Cardiac muscle cell (in vitro differentiated cells and primary cell): Measurements from ENCODE around the gene PITPNM2. TPM values are rescaled to one million over a fixed set of nuclear protein-coding genes. Genes with fewer than 3 reads are reported as not detected.
"Not testable (repeated sequence)": the region's sequence is repeated elsewhere in the genome, so short reads cannot be mapped to it uniquely, and the experiment has no call there.

Experiments used
- DNase-seq, 2 donors: peaks; one replicate each; pipeline versions ENCODE4 v3.0.0 to v3.0.0-alpha.2; 2010 to 2017; ENCODE audit warnings: low read depth in 1 of 2, low spot score in 1 of 2
- H3K27ac ChIP-seq: fragments of 200-600 bp; sonication (generic); 2 replicates; pipeline ENCODE4 v1.5.1; 2016
- H3K27me3 ChIP-seq: fragments of 200-600 bp; sonication (generic); 2 replicates; pipeline ENCODE4 v1.6.0; 2016; ENCODE audit warnings: control low read depth
- H3K36me3 ChIP-seq: fragments of 200-600 bp; sonication (generic); 2 replicates; pipeline ENCODE4 v1.5.1; 2016; ENCODE audit warnings: control low read depth
- H3K4me1 ChIP-seq: fragments of 200-600 bp; sonication (generic); 2 replicates; pipeline ENCODE4 v1.8.1; 2017; ENCODE audit warnings: low read depth, mild to moderate bottlenecking, mixed run types
- H3K4me3 ChIP-seq: fragments of 200-600 bp; sonication (generic); 2 replicates; pipeline ENCODE4 v1.5.1; 2016; ENCODE audit warnings: mild to moderate bottlenecking
- H3K9me3 ChIP-seq: fragments of 200-600 bp; sonication (generic); 2 replicates; pipeline ENCODE4 v1.5.1; 2017; ENCODE audit warnings: low read depth, mild to moderate bottlenecking, control low read depth
- polyA plus RNA-seq: library from polyadenylated mRNA; unstranded; fragments of >200 nt; fragmentation: Nextera tagmentation; extraction: Ambion mirVana; gene quantifications from 2 replicates; pipeline ENCODE4 v1.2.1, GENCODE V29; 2016
- total RNA-seq: library from RNA; depleted of rRNA; stranded (reverse); fragments of >200 nt; gene quantifications from 2 replicates; pipeline ENCODE4 v1.2.3, GENCODE V29; 2016
- TF ChIP-seq, protein P1 (sequence below): IDR thresholded peaks from 2 replicates; pipeline ENCODE4 v1.5.1; 2012; ENCODE audit warnings: low read depth, mild to moderate bottlenecking, low read length

The PITPNM2 gene
- total and polyA plus RNA-seq, 2 experiments from 2014 or later = 2.9 to 5.6 TPM

DNA sequence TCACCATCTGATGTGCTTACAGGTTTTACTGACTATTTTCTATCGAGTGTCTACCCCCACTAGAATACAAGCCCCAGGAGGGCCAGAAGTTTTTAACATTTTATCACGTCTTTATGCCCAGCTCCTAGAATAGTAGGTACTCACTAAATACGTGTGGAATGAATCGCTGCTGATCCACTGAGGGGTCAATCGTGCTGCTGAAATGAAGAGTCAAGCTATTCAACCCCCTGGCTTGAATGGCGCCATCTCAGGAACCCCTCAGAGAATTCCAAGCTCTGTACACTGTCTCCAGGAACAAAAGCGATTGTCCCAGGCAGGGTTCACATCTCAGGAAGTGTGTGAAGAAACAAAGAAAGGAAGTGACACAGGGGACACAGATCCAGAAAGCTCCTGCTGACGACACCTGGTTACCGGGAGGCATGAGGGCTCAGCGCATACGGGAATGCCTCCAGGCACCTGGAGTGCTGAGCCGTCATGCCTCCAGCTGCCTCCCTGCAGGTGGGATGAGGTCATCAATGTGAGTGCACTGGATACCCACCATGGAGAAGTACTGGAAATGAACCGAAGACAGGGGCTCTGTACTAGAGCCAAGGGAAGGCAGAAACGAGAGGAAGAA lies 45.6 kb downstream of the PITPNM2 start:
- H3K4me3 ChIP-seq = no peak overlapping the region
- no peaks in the 10 kb centered on the region for H3K9me3 ChIP-seq
- no peaks in the 10 kb centered on the region for H3K27me3 ChIP-seq
- H3K36me3 ChIP-seq = no peaks in the 10 kb centered on the region
- H3K27ac ChIP-seq = no peak overlapping the region
- TF ChIP-seq, protein P1, sequence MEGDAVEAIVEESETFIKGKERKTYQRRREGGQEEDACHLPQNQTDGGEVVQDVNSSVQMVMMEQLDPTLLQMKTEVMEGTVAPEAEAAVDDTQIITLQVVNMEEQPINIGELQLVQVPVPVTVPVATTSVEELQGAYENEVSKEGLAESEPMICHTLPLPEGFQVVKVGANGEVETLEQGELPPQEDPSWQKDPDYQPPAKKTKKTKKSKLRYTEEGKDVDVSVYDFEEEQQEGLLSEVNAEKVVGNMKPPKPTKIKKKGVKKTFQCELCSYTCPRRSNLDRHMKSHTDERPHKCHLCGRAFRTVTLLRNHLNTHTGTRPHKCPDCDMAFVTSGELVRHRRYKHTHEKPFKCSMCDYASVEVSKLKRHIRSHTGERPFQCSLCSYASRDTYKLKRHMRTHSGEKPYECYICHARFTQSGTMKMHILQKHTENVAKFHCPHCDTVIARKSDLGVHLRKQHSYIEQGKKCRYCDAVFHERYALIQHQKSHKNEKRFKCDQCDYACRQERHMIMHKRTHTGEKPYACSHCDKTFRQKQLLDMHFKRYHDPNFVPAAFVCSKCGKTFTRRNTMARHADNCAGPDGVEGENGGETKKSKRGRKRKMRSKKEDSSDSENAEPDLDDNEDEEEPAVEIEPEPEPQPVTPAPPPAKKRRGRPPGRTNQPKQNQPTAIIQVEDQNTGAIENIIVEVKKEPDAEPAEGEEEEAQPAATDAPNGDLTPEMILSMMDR = no peak
- no peak for DNase-seq
- H3K4me1 ChIP-seq = peaks cover 26% of the 10 kb centered on the region

DNA sequence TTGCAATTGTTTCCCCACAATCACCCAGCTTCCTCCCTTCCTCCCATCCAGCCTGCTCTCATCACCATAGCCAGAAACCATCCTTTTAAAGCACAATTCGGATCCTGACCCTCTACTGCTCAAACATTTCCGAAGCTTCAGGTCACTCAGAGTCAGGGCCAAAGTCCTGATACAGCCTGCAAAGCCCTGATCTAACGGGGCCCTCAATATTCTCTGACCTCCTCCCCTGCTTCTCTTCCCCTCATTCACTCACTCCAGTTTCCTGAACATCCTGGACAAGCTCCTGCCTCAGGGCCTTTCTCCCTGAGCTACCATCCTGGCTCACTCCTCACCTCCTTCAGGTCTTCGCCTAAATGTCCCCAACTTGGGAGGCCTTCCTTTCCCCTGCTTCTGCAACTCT lies 46.1 kb downstream of the PITPNM2 start:
- Histone ChIP-seq H3K27ac (no peak overlapping the region), H3K9me3 (no peaks in the 10 kb centered on the region), H3K4me3 (no peak overlapping the region), H3K27me3 (no peaks in the 10 kb centered on the region), H3K4me1 (peaks cover 28% of the 10 kb centered on the region), H3K36me3 (no peaks in the 10 kb centered on the region)
- TF ChIP-seq, protein P1 = no peak
- DNase-seq = no peak

DNA sequence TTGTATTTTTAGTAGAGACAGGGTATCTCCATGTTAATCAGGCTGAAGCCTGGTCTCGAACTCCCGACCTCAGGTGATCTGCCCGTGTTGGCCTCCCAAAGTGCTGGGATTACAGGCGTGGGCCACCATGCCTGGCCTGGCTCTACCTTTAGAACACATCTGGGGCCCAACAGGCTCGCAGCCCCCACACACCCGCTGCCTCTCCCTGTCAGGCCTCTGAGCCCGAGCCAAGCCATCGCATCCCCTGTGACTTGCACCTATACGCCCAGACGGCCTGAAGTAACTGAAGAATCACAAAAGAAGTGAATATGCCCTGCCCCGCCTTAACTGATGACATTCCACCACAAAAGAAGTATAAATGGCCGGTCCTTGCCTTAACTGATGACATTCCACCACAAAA lies 46.8 kb downstream of the PITPNM2 start:
- H3K27me3 ChIP-seq, DNase-seq, H3K27ac ChIP-seq, H3K4me3 ChIP-seq, H3K36me3 ChIP-seq, H3K9me3 ChIP-seq: not testable (repeated sequence)
- peaks cover 35% of the 10 kb centered on the region for H3K4me1 ChIP-seq

DNA sequence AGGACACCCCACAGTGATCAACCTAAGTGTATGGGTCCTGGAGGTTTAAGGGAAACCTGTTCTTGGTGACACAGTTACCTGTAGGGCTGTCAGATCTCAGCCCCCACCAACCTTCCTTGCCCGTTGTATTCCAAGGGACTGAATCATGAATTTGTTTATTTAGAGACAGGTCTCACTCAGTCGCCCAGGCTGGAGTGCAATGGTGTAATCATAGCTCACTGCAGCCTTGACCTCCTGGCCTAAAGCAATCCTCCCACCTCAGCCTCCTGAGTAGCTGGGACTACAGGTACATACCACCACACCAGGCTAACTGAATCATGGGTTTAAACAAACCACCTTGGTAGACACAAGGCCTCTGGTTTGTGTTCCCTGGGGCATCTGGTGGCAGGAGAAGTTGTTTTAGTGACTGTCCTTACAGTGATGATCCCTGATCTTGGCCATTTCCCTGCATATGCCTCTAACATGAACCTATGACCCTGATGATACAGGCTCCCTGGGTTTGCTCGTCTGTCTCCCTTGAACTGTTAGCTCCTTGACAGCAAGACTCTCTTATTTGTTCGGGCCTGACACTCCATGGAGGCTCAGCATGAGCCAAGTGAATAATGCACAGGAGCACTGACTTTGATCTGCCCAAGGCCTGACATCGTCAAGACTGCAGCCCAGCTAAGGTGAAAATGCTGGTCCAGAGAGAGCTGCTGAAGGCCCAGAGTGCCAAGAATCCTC lies 47.9 kb downstream of the PITPNM2 start:
- TF ChIP-seq, protein P1 = no peak
- Histone ChIP-seq H3K4me1 (peaks cover 46% of the 10 kb centered on the region), H3K36me3 (no peaks in the 10 kb centered on the region), H3K9me3 (no peaks in the 10 kb centered on the region), H3K27me3 (no peaks in the 10 kb centered on the region), H3K4me3 (no peak overlapping the region), H3K27ac (no peak overlapping the region)
- no peak for DNase-seq

DNA sequence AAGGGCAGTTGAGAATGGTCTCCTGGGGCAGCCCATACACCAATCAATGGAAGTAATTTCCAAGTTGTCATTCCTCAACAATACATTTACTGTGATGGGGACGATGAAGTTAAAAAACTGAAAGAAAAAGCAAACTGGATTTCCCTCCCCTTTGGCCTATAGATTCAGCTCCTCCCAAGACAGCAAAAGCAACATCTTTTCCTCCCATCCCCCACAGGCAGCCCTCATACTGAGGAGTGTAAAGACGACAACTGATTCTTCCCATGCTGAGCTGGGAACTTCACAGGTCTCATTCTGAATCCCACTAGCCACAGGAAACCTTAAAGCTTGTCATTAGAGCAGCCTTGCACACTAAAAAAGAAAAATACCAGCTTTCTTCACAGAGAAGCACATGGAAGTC lies 48.5 kb downstream of the PITPNM2 start:
- DNase-seq = no peak
- Histone ChIP-seq H3K27ac (no peak overlapping the region), H3K27me3 (no peaks in the 10 kb centered on the region), H3K36me3 (no peaks in the 10 kb centered on the region), H3K4me1 (peaks cover 43% of the 10 kb centered on the region), H3K9me3 (no peaks in the 10 kb centered on the region), H3K4me3 (no peak overlapping the region)
- TF ChIP-seq, protein P1 = no peak

DNA sequence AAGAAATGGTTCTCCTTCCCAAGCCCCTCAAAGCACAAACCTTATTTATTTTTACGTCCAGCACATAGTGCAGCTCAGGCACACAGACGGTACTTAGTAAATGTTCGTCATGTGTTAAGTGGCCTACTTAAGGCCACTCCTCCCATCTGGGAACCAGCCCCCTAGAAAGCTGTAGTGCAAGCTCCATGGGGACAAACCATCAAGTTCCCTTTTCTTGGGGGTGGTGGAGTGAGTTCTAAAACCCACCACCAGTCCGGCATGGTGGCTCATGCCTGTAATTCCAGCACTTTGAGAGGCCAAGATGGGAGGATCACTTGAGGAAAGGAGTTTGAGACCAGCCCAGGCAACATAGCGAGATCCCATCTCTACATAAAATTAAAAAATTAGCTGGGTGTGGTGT lies 49.4 kb downstream of the PITPNM2 start:
- Histone ChIP-seq H3K27me3 (no peaks in the 10 kb centered on the region), H3K4me1 (peaks cover 49% of the 10 kb centered on the region), H3K4me3 (no peak overlapping the region), H3K9me3 (no peaks in the 10 kb centered on the region), H3K27ac (no peak overlapping the region), H3K36me3 (no peaks in the 10 kb centered on the region)
- DNase-seq = peak in 1 of 2 donors; percentile 58
- TF ChIP-seq, protein P1 = no peak
